MCF 10A (cell line): ENCODE measurements around the gene TTI1. TPM values are rescaled to one million over a fixed set of nuclear protein-coding genes. Genes with fewer than 3 reads are reported as not detected.

Source experiments
- BruUV-seq: library from RNA; stranded (reverse); fragments of 400-500 nt; replicated peaks from 2 replicates; lab custom pipeline; 2021; lab: Mats Ljungman, UMichigan
- CTCF ChIA-PET: fragments of 300-600 bp; sonication (Branson Sonifier 250); formaldehyde crosslinking; extraction: SDS; loops from one replicate; lab custom pipeline; 2021; ENCODE audit warnings: antibody characterized with exemption, inconsistent platforms; lab: Yijun Ruan, JAX
- POLR2A ChIA-PET: fragments of 300-600, 350-650 bp; sonication (Branson Sonifier 250); formaldehyde crosslinking; extraction: SDS; loops from one replicate; lab custom pipeline; 2020; ENCODE audit warnings: antibody characterized with exemption, inconsistent platforms; lab: Yijun Ruan, JAX
- DNase-seq: peaks from one replicate; pipeline ENCODE4 v3.0.0-alpha.2; 2018; ENCODE audit not compliant: unreplicated experiment
- H3K27ac Mint-ChIP-seq: one replicate; pipeline ENCODE4 v1.8.0; 2022; ENCODE audit warnings: mild to moderate bottlenecking, low read depth, mixed read lengths; ENCODE audit not compliant: unreplicated experiment
- H3K27me3 Mint-ChIP-seq: one replicate; pipeline ENCODE4 v1.8.0; 2022; ENCODE audit warnings: mixed read lengths; ENCODE audit not compliant: insufficient read depth, unreplicated experiment
- H3K36me3 Mint-ChIP-seq: one replicate; pipeline ENCODE4 v1.8.0; 2022; ENCODE audit warnings: mild to moderate bottlenecking, moderate library complexity, mixed read lengths; ENCODE audit not compliant: insufficient read depth, unreplicated experiment
- H3K4me1 Mint-ChIP-seq: one replicate; pipeline ENCODE4 v1.8.0; 2022; ENCODE audit warnings: mixed read lengths; ENCODE audit not compliant: insufficient read depth, unreplicated experiment
- H3K4me3 Mint-ChIP-seq: one replicate; pipeline ENCODE4 v1.8.0; 2022; ENCODE audit warnings: mild to moderate bottlenecking, moderate library complexity, mixed read lengths; ENCODE audit not compliant: unreplicated experiment
- H3K9me3 Mint-ChIP-seq: one replicate; pipeline ENCODE4 v1.8.0; 2022; ENCODE audit warnings: mixed read lengths; ENCODE audit not compliant: unreplicated experiment
- CTCF ChIP-seq: fragments of 200-600 bp; IDR thresholded peaks from one replicate; pipeline ENCODE4 v1.8.0; 2022; ENCODE audit warnings: antibody characterized with exemption, mild to moderate bottlenecking; ENCODE audit not compliant: unreplicated experiment
- intact Hi-C: fragments of 100-400 bp; cut with micrococcal nuclease; formaldehyde crosslinking; loops from 2 replicates; pipeline ENCODE4 v1.14.1; 2022
- total RNA-seq: library from RNA; stranded (reverse); gene quantifications from 2 replicates; pipeline ENCODE4 v1.2.3, GENCODE V29; 2022

The TTI1 gene
- total RNA-seq, 1 experiment from 2014 or later = 17.1 TPM

- peak; percentile 87 for TF ChIP-seq CTCF
- Mint-ChIP-seq H3K4me3 (no peak overlapping the region), H3K27ac (no peak overlapping the region), H3K9me3 (no peaks in the 10 kb centered on the region), H3K36me3 (peaks cover 12% of the 10 kb centered on the region), H3K4me1 (peaks cover 11% of the 10 kb centered on the region), H3K27me3 (no peaks in the 10 kb centered on the region)
- intact Hi-C loops = loop anchor here (1.0 to 5.0 kb wide), 6 partner anchors 115 to 490 kb away; partner anchors contain the start of gene VSTM2L
- no TSS peak for BruUV-seq
- ChIA-PET POLR2A (interaction anchor here (0.5 to 1.7 kb wide), 4 partner anchors 14 to 166 kb away, joined by 3 to 17 read pairs (median 4); no protein-coding TSS in a partner anchor), CTCF (interaction anchor here (0.6 to 31.0 kb wide), 55 partner anchors 9 to 874 kb away, joined by 3 to 782 read pairs (median 4); partner anchors contain the start of genes RPRD1B and TGM2)
- DNase-seq = peak; percentile 88
Measured at GRCh38 chr20:38057351-38057972, 24.2 kb upstream of the TTI1 start.

- intact Hi-C loops = loop anchor here (2.0 to 5.0 kb wide), 3 partner anchors 117 to 489 kb away; partner anchors contain the start of gene VSTM2L
- Mint-ChIP-seq H3K4me3 (no peak overlapping the region), H3K4me1 (peaks cover 13% of the 10 kb centered on the region), H3K27ac (no peak overlapping the region), H3K9me3 (no peaks in the 10 kb centered on the region), H3K27me3 (no peaks in the 10 kb centered on the region), H3K36me3 (peaks cover 18% of the 10 kb centered on the region)
- no peak for TF ChIP-seq CTCF
- POLR2A ChIA-PET = interaction anchor here (0.7 kb wide), 1 partner anchor 17 kb away, joined by 3 read pairs; no protein-coding TSS in a partner anchor
- no peak for DNase-seq
- no TSS peak for BruUV-seq
- CTCF ChIA-PET = interaction anchor here (0.6 to 31.0 kb wide), 9 partner anchors 11 to 490 kb away, joined by 3 to 782 read pairs (median 3); no protein-coding TSS in a partner anchor
Measured at GRCh38 chr20:38055848-38056247, 22.6 kb upstream of the TTI1 start.

GRCh38 chr20:38055294-38055693, 22.0 kb upstream of the TTI1 start:
- no TSS peak for BruUV-seq
- H3K27me3 Mint-ChIP-seq = no peaks in the 10 kb centered on the region
- H3K4me3 Mint-ChIP-seq = no peak overlapping the region
- peaks cover 19% of the 10 kb centered on the region for H3K4me1 Mint-ChIP-seq
- intact Hi-C loops = loop anchor here (5.0 kb wide), 1 partner anchor 488 kb away; no protein-coding TSS in a partner anchor
- H3K9me3 Mint-ChIP-seq = no peaks in the 10 kb centered on the region
- no peak overlapping the region for H3K27ac Mint-ChIP-seq
- CTCF ChIA-PET = interaction anchor here (0.7 to 31.0 kb wide), 9 partner anchors 9 to 490 kb away, joined by 3 to 782 read pairs (median 3); no protein-coding TSS in a partner anchor
- POLR2A ChIA-PET = interaction anchor here (0.6 kb wide), 1 partner anchor 29 kb away, joined by 5 read pairs; no protein-coding TSS in a partner anchor
- DNase-seq = no peak
- H3K36me3 Mint-ChIP-seq = peaks cover 23% of the 10 kb centered on the region
- TF ChIP-seq CTCF = no peak

GRCh38 chr20:38054647-38055046, 21.4 kb upstream of the TTI1 start:
- H3K27me3 Mint-ChIP-seq = no peaks in the 10 kb centered on the region
- no peak for DNase-seq
- H3K36me3 Mint-ChIP-seq = peaks cover 28% of the 10 kb centered on the region
- CTCF ChIA-PET = interaction anchor here (0.7 to 31.0 kb wide), 8 partner anchors 9 to 490 kb away, joined by 3 to 782 read pairs (median 6); no protein-coding TSS in a partner anchor
- H3K4me3 Mint-ChIP-seq = no peak overlapping the region
- no peak overlapping the region for H3K27ac Mint-ChIP-seq
- H3K4me1 Mint-ChIP-seq = peaks cover 25% of the 10 kb centered on the region
- intact Hi-C loops = loop anchor here (5.0 kb wide), 1 partner anchor 487 kb away; no protein-coding TSS in a partner anchor
- TF ChIP-seq CTCF = no peak
- POLR2A ChIA-PET = interaction anchor here (0.6 to 1.6 kb wide), 2 partner anchors 19 to 30 kb away, joined by 3 to 5 read pairs; no protein-coding TSS in a partner anchor
- no peaks in the 10 kb centered on the region for H3K9me3 Mint-ChIP-seq
- no TSS peak for BruUV-seq
